H9 (cell line): ENCODE data around the gene LINGO4. TPM values are rescaled to one million over a fixed set of nuclear protein-coding genes. Genes with fewer than 3 reads are reported as not detected.

ENCODE experiments used
- DNase-seq: peaks from one replicate; pipeline ENCODE4 v3.0.0-alpha.2; 2017
- H2AFZ ChIP-seq: one replicate; pipeline ENCODE4 v1.6.1; 2013; ENCODE audit warnings: mild to moderate bottlenecking, low read length, control low read depth, moderate library complexity
- H2AK5ac ChIP-seq: 2 replicates; pipeline ENCODE4 v1.6.1; 2013; ENCODE audit warnings: low read length, control low read depth, mixed read lengths; ENCODE audit not compliant: insufficient read length
- H2BK120ac ChIP-seq: one replicate; pipeline ENCODE4 v1.6.1; 2013; ENCODE audit warnings: low read depth, mild to moderate bottlenecking, low read length, control low read depth, inconsistent platforms; ENCODE audit not compliant: poor library complexity, severe bottlenecking
- H2BK12ac ChIP-seq: 2 replicates; pipeline ENCODE4 v1.6.1; 2013; ENCODE audit warnings: low read length, control low read depth, mixed read lengths, low read depth; ENCODE audit not compliant: insufficient read length
- H2BK15ac ChIP-seq: 2 replicates; pipeline ENCODE4 v1.6.1; 2013; ENCODE audit warnings: low read depth, low read length, control low read depth
- H2BK20ac ChIP-seq: one replicate; pipeline ENCODE4 v1.6.1; 2013; ENCODE audit warnings: low read depth, mild to moderate bottlenecking, low read length, control low read depth, inconsistent platforms; ENCODE audit not compliant: poor library complexity, severe bottlenecking
- H2BK5ac ChIP-seq: 2 replicates; pipeline ENCODE4 v1.6.1; 2013; ENCODE audit warnings: low read length, control low read depth, mixed read lengths; ENCODE audit not compliant: insufficient read length
- H3K14ac ChIP-seq: 2 replicates; pipeline ENCODE4 v1.6.1; 2013; ENCODE audit warnings: low read length, control low read depth; ENCODE audit not compliant: insufficient read depth
- H3K18ac ChIP-seq: 2 replicates; pipeline ENCODE4 v1.6.1; 2013; ENCODE audit warnings: low read depth, mild to moderate bottlenecking, mixed read lengths, low read length, control low read depth; ENCODE audit not compliant: insufficient read length
- H3K23ac ChIP-seq: 2 replicates; pipeline ENCODE4 v1.6.1; 2013; ENCODE audit warnings: low read length, control low read depth, mixed read lengths, low read depth; ENCODE audit not compliant: insufficient read length
- H3K23me2 ChIP-seq: 2 replicates; pipeline ENCODE4 v1.6.1; 2013; ENCODE audit warnings: low read depth, mild to moderate bottlenecking, mixed read lengths, low read length, control low read depth; ENCODE audit not compliant: insufficient read length, poor library complexity, severe bottlenecking
- H3K27ac ChIP-seq: 2 replicates; pipeline ENCODE4 v1.5.1; 2013; ENCODE audit warnings: low read length, control low read depth, mixed read lengths, low read depth; ENCODE audit not compliant: insufficient read length
- H3K27me3 ChIP-seq: 2 replicates; pipeline ENCODE4 v1.6.1; 2013; ENCODE audit warnings: low read length, control low read depth, inconsistent platforms; ENCODE audit not compliant: insufficient read depth
- H3K4ac ChIP-seq: 2 replicates; pipeline ENCODE4 v1.6.1; 2013; ENCODE audit warnings: low read depth, mild to moderate bottlenecking, control low read depth, inconsistent platforms, low read length, moderate library complexity
- H3K4me1 ChIP-seq: 2 replicates; pipeline ENCODE4 v1.6.1; 2013; ENCODE audit warnings: low read length, control low read depth, inconsistent platforms; ENCODE audit not compliant: insufficient read depth
- H3K4me2 ChIP-seq: 2 replicates; pipeline ENCODE4 v1.6.1; 2013; ENCODE audit warnings: low read length, control low read depth, mixed read lengths; ENCODE audit not compliant: insufficient read length, insufficient read depth
- H3K56ac ChIP-seq: 2 replicates; pipeline ENCODE4 v1.6.1; 2013; ENCODE audit warnings: low read depth, mild to moderate bottlenecking, mixed read lengths, low read length, control low read depth; ENCODE audit not compliant: insufficient read length
- H3K79me1 ChIP-seq: 2 replicates; pipeline ENCODE4 v1.6.1; 2013; ENCODE audit warnings: low read depth, mild to moderate bottlenecking, moderate library complexity, low read length, control low read depth, inconsistent platforms; ENCODE audit not compliant: insufficient read depth, poor library complexity, severe bottlenecking
- H3K79me2 ChIP-seq: 2 replicates; pipeline ENCODE4 v1.6.1; 2013; ENCODE audit warnings: low read length, control low read depth, inconsistent platforms; ENCODE audit not compliant: insufficient read depth
- H3K9ac ChIP-seq: 2 replicates; pipeline ENCODE4 v1.6.1; 2013; ENCODE audit warnings: low read length, control low read depth, mixed read lengths; ENCODE audit not compliant: insufficient read length; ENCODE audit errors: extremely low read depth
- H3K9me3 ChIP-seq: one replicate; pipeline ENCODE4 v1.6.1; 2013; ENCODE audit warnings: low read depth, low read length, inconsistent platforms; ENCODE audit not compliant: control insufficient read depth
- H3T11ph ChIP-seq: one replicate; pipeline ENCODE4 v1.6.1; 2013; ENCODE audit warnings: mild to moderate bottlenecking, low read length, control low read depth, inconsistent platforms
- H4K20me1 ChIP-seq: one replicate; pipeline ENCODE4 v1.6.1; 2013; ENCODE audit not compliant: control insufficient read depth, insufficient read length, insufficient read depth
- H4K5ac ChIP-seq: 2 replicates; pipeline ENCODE4 v1.6.1; 2013; ENCODE audit warnings: low read depth, mild to moderate bottlenecking, mixed read lengths, low read length, control low read depth; ENCODE audit not compliant: insufficient read length
- H4K8ac ChIP-seq: replicated peaks from 2 replicates; pipeline ENCODE4 v1.6.1; 2013; ENCODE audit warnings: low read length, control low read depth, mixed read lengths, low read depth; ENCODE audit not compliant: insufficient read length
- H4K91ac ChIP-seq: 2 replicates; pipeline ENCODE4 v1.6.1; 2013; ENCODE audit warnings: low read depth, mild to moderate bottlenecking, moderate library complexity, mixed read lengths, low read length, control low read depth; ENCODE audit not compliant: insufficient read length
- H3K27ac Mint-ChIP-seq, 3 experiments: 2 replicates in 2 of 3; 3 replicates in 1 of 3; pipeline ENCODE4 v1.8.0; 2020 to 2021; ENCODE audit warnings: mixed read lengths in 3 of 3, mild to moderate bottlenecking in 1 of 3, moderate library complexity in 1 of 3
- H3K27me3 Mint-ChIP-seq: 2 replicates; pipeline ENCODE4 v1.8.0; 2021; ENCODE audit warnings: low read depth, mild to moderate bottlenecking, moderate library complexity, mixed read lengths
- H3K36me3 Mint-ChIP-seq, 3 experiments: 2 replicates in 2 of 3; 3 replicates in 1 of 3; pipeline ENCODE4 v1.8.0; 2020 to 2021; ENCODE audit warnings: low read depth in 3 of 3, mixed read lengths in 3 of 3; ENCODE audit not compliant: insufficient read depth in 1 of 3
- H3K4me1 Mint-ChIP-seq, 2 experiments: 2 replicates each; pipeline ENCODE4 v1.8.0; 2020; ENCODE audit warnings: mixed read lengths in 2 of 2
- H3K4me3 Mint-ChIP-seq, 2 experiments: 2 replicates in 1 of 2; 3 replicates in 1 of 2; pipeline ENCODE4 v1.8.0; 2020 to 2021; ENCODE audit warnings: mild to moderate bottlenecking in 2 of 2, mixed read lengths in 2 of 2, moderate library complexity in 1 of 2
- H3K9me3 Mint-ChIP-seq, 2 experiments: 2 replicates in 1 of 2; 3 replicates in 1 of 2; pipeline ENCODE4 v1.8.0; 2020; ENCODE audit warnings: mild to moderate bottlenecking in 2 of 2, mixed read lengths in 2 of 2, moderate library complexity in 1 of 2
- CTCF ChIP-seq: fragments of 200-600 bp; sonication (generic); conservative IDR thresholded peaks from 3 replicates; pipeline ENCODE4 v1.8.0; 2021; ENCODE audit warnings: antibody characterized with exemption, mild to moderate bottlenecking
- WGBS: extraction: QIAGEN DNeasy Blood & Tissue Kit; methylation state at CpG from one replicate; pipeline ENCODE4 v1.1.7; 2013; ENCODE audit warnings: missing lambda C conversion rate, low lambda C conversion rate, mixed read lengths; ENCODE audit not compliant: insufficient read length; ENCODE audit errors: extremely low coverage; 5-methylcytosine and 5-hydroxymethylcytosine counted together
- total RNA-seq: library from RNA; stranded (reverse); gene quantifications from 2 replicates; pipeline ENCODE4 v1.2.1, GENCODE V29; 2021

The LINGO4 gene
- total RNA-seq, 1 experiment from 2014 or later = not detected

- H3K4ac ChIP-seq = no peak overlapping the region
- Mint-ChIP-seq H3K36me3 (no peaks in the 10 kb centered on the region), H3K4me1 (peaks cover 37 to 46% of the 10 kb centered on the region in 2 experiments), H3K27ac (peak overlapping the region in 2 of 3 experiments; percentile 44 to 98; a peak in 5 of 7 replicates), H3K4me3 (peak overlapping the region; percentile 47 to 63), H3K27me3 (peaks cover 5% of the 10 kb centered on the region), H3K9me3 (no peaks in the 10 kb centered on the region)
- no peak overlapping the region for H3K23ac ChIP-seq
- DNase-seq = no peak
- H2BK5ac ChIP-seq = no peak overlapping the region
- H3T11ph ChIP-seq = no peak overlapping the region
- no peak overlapping the region for H3K9ac ChIP-seq
- H3K18ac ChIP-seq = no peak overlapping the region
- H2BK15ac ChIP-seq = no peak overlapping the region
- H2BK20ac ChIP-seq = no peak overlapping the region
- no CpG with 5 or more reads among the region's 4 CpGs for WGBS
- no peak for TF ChIP-seq CTCF
- H3K56ac ChIP-seq = no peak overlapping the region
- peak overlapping the region; percentile 11 for H3K4me2 ChIP-seq
- no peaks in the 10 kb centered on the region for H3K27me3 ChIP-seq
- no peak overlapping the region for H2BK120ac ChIP-seq
- no peaks in the 10 kb centered on the region for H4K20me1 ChIP-seq
- H3K23me2 ChIP-seq = no peaks in the 10 kb centered on the region
- H3K4me1 ChIP-seq = peaks cover 16% of the 10 kb centered on the region; the same call in 1 of the 2 replicates
- no peak overlapping the region for H2AFZ ChIP-seq
- no peak overlapping the region for H2AK5ac ChIP-seq
- H3K9me3 ChIP-seq = no peaks in the 10 kb centered on the region
- H2BK12ac ChIP-seq = no peak overlapping the region
- no peak overlapping the region for H4K8ac ChIP-seq
- no peaks in the 10 kb centered on the region for H3K79me2 ChIP-seq
- H4K91ac ChIP-seq = no peak overlapping the region
- H3K79me1 ChIP-seq = no peaks in the 10 kb centered on the region
- no peak overlapping the region for H4K5ac ChIP-seq
- no peak overlapping the region for H3K27ac ChIP-seq
- H3K14ac ChIP-seq = no peak overlapping the region
Measured at GRCh38 chr1:151829352-151830046, 24.3 kb upstream of the LINGO4 start.
